ENCODE data around the gene ATP9A. TPM values are rescaled to one million over a fixed set of nuclear protein-coding genes. Genes with fewer than 3 reads are reported as not detected.

ATP9A gene
- total RNA-seq, 1 experiment from 2014 or later, result 18.6 TPM

DNA sequence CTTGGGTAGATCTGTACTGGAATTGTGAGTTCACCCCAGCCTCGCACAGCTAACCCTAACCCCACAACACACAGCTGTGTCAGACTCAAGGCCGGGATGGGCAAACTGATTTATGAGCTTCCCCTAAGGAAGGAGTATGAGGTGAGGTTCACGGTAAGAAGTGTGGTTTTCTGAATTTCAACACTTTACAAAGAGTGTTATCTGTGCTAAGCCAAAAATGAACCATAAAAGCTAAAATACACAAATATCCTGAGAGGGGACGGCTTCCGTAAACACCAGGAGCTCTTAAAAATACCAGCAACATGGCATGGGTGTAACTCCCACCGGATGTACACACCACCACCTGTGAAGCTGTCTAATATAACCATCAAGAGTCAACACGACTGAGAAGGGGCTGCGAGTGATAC lies 101.2 kb downstream of the ATP9A start:
- no peak for TF ChIP-seq EZH2 (IDR thresholded peaks at IDR 0.05; ENCODE audit: low read depth)
- TF ChIP-seq, protein P1, sequence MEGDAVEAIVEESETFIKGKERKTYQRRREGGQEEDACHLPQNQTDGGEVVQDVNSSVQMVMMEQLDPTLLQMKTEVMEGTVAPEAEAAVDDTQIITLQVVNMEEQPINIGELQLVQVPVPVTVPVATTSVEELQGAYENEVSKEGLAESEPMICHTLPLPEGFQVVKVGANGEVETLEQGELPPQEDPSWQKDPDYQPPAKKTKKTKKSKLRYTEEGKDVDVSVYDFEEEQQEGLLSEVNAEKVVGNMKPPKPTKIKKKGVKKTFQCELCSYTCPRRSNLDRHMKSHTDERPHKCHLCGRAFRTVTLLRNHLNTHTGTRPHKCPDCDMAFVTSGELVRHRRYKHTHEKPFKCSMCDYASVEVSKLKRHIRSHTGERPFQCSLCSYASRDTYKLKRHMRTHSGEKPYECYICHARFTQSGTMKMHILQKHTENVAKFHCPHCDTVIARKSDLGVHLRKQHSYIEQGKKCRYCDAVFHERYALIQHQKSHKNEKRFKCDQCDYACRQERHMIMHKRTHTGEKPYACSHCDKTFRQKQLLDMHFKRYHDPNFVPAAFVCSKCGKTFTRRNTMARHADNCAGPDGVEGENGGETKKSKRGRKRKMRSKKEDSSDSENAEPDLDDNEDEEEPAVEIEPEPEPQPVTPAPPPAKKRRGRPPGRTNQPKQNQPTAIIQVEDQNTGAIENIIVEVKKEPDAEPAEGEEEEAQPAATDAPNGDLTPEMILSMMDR (conservative IDR thresholded peaks at IDR 0.05), result no peak
- H3K9me3 ChIP-seq (ENCODE audit: insufficient read depth, low read depth), result no peaks in the 10 kb centered on the region
- intact Hi-C loops (cut with micrococcal nuclease; ENCODE audit: unreplicated experiment), result no loop called here
- BruUV-seq (replicated peaks), result no TSS peak
- H2AFZ ChIP-seq, result no peak overlapping the region
- H3F3A ChIP-seq (ENCODE audit: insufficient read depth, low read depth), result peaks cover 8% of the 10 kb centered on the region
- ChIA-PET CTCF (no interaction called here), POLR2A (ENCODE audit: unreplicated experiment) (no interaction called here)
- no peaks in the 10 kb centered on the region for H3K79me2 ChIP-seq (ENCODE audit: low read depth)
- H3K27me3 ChIP-seq (ENCODE audit: insufficient read depth, low read depth), result no peaks in the 10 kb centered on the region
- H3K4me3 ChIP-seq, result no peak overlapping the region
- H3K4me1 ChIP-seq (replicated peaks; ENCODE audit: insufficient read depth), result peaks cover 14% of the 10 kb centered on the region
- no peak overlapping the region for H3K27ac ChIP-seq
- no peaks in the 10 kb centered on the region for H3K9me2 ChIP-seq (ENCODE audit: insufficient read depth)
- no peak overlapping the region for H3K4me2 ChIP-seq
- H3K36me3 ChIP-seq (ENCODE audit: low read depth), result peaks cover 14% of the 10 kb centered on the region
- H4K20me1 ChIP-seq (ENCODE audit: insufficient read depth), result no peaks in the 10 kb centered on the region
- DNase-seq, result no peak

DNA sequence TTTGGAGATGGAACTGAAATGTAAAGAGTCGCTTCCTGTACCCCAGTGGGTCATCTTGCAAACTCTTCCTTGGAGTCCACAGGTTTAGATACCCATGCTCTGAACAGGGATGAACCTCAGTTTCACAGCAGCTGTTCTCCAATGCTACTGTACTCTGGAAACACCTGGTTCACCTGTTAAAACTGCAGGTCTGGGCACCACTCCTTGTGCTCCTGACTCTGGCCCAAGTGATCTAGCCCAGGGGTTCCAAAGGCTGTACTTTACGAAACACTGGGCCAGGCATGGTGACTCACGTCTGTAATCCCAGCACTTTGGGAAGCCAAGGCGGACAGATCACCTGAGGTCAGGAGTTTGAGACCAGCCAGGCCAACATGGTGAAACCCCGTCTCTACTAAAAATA lies 102.1 kb downstream of the ATP9A start:
- no peaks in the 10 kb centered on the region for H3K27me3 ChIP-seq (ENCODE audit: insufficient read depth, low read depth)
- H3K36me3 ChIP-seq (ENCODE audit: low read depth), result peaks cover 14% of the 10 kb centered on the region
- no peak overlapping the region for H3K4me2 ChIP-seq
- H3F3A ChIP-seq (ENCODE audit: insufficient read depth, low read depth), result peaks cover 16% of the 10 kb centered on the region
- TF ChIP-seq EZH2 (IDR thresholded peaks at IDR 0.05; ENCODE audit: low read depth), result no peak
- TF ChIP-seq, protein P1 (conservative IDR thresholded peaks at IDR 0.05), result no peak
- intact Hi-C loops (cut with micrococcal nuclease; ENCODE audit: unreplicated experiment), result no loop called here
- no peaks in the 10 kb centered on the region for H4K20me1 ChIP-seq (ENCODE audit: insufficient read depth)
- peaks cover 22% of the 10 kb centered on the region for H3K4me1 ChIP-seq (replicated peaks; ENCODE audit: insufficient read depth)
- no peaks in the 10 kb centered on the region for H3K9me3 ChIP-seq (ENCODE audit: insufficient read depth, low read depth)
- H3K4me3 ChIP-seq, result no peak overlapping the region
- H3K79me2 ChIP-seq (ENCODE audit: low read depth), result no peaks in the 10 kb centered on the region
- 0 out of 2 replicates have a peak overlapping the region, but pooled peaks have one; percentile 4 for H3K27ac ChIP-seq
- POLR2A ChIA-PET (ENCODE audit: unreplicated experiment), result no interaction called here
- H3K9me2 ChIP-seq (ENCODE audit: insufficient read depth), result no peaks in the 10 kb centered on the region
- CTCF ChIA-PET, result no interaction called here
- no peak overlapping the region for H2AFZ ChIP-seq
- BruUV-seq (replicated peaks), result no TSS peak
- DNase-seq, result no peak

DNA sequence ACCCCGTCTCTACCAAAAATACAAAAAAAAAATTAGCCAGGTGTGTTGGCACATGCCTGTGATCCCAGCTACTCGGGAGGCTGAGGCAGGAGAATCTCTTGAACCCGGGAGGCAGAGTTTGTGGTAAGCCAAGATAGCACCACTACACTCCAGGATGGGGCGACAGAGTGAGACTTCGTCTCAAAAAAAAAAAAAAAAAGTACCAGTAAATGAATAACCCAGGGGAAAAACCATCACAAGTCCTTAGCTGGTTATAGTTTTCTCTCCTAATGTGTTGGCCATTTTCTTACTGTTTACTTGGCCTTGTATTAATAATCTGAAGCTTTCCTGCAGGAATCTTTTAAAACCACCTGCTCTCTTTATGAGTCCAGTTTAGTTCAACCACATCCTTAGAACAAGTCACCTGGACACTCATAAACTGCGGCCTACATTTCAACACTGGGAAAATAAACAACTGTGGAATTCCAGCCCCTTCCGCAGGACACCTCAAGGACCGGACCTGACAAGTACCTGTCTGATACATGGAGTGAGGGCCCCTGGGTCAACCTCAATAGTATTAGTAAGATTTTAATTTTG lies 102.6 kb downstream of the ATP9A start:
- Histone ChIP-seq H3K9me3 (ENCODE audit: insufficient read depth, low read depth) (no peaks in the 10 kb centered on the region), H3K9me2 (ENCODE audit: insufficient read depth) (no peaks in the 10 kb centered on the region), H3K36me3 (ENCODE audit: low read depth) (peaks cover 14% of the 10 kb centered on the region), H3K4me2 (no peak overlapping the region), H4K20me1 (ENCODE audit: insufficient read depth) (no peaks in the 10 kb centered on the region), H3K27ac (0 out of 2 replicates have a peak overlapping the region, but pooled peaks have one; percentile 4), H2AFZ (no peak overlapping the region), H3K4me3 (no peak overlapping the region), H3K4me1 (replicated peaks; ENCODE audit: insufficient read depth) (peaks cover 27% of the 10 kb centered on the region), H3K79me2 (ENCODE audit: low read depth) (no peaks in the 10 kb centered on the region), H3F3A (ENCODE audit: insufficient read depth, low read depth) (peaks cover 21% of the 10 kb centered on the region), H3K27me3 (ENCODE audit: insufficient read depth, low read depth) (no peaks in the 10 kb centered on the region)
- BruUV-seq (replicated peaks), result no TSS peak
- TF ChIP-seq, protein P1 (conservative IDR thresholded peaks at IDR 0.05), result no peak
- ChIA-PET POLR2A (ENCODE audit: unreplicated experiment) (no interaction called here), CTCF (no interaction called here)
- peak in 1 of 2 experiments; percentile 58 for DNase-seq
- intact Hi-C loops (cut with micrococcal nuclease; ENCODE audit: unreplicated experiment), result no loop called here
